OCI-LY7 (cell line): ENCODE measurements around the gene SEZ6.

Source experiments
- CTCF ChIP-seq: fragments of 200-600 bp; sonication (generic); conservative IDR thresholded peaks from 2 replicates; pipeline ENCODE4 v1.5.1; 2014; ENCODE audit warnings: mild to moderate bottlenecking, antibody characterized with exemption, low read length, moderate library complexity, mixed read lengths
- EZH2phosphoT487 ChIP-seq: fragments of 200-600 bp; sonication (generic); IDR thresholded peaks from 2 replicates; pipeline ENCODE4 v1.6.1; 2018; ENCODE audit warnings: low read depth, borderline replicate concordance, mild to moderate bottlenecking, mixed run types, antibody characterized with exemption, low read length, moderate library complexity, mixed read lengths

GRCh38 chr17:28948873-28949184 lies 57.0 kb downstream of the SEZ6 start:
- TF ChIP-seq CTCF: no peak
- no peak for TF ChIP-seq EZH2phosphoT487
